Dendritic cell treated with granulocyte-macrophage colony-stimulating factor and Interleukin-4, amounts not matched to agents 40 ng/mL and 50 ng/mL, for 4 days (primary cell): Measurements from ENCODE around the gene HMGCL.

Experiments used
- H3K27ac Mint-ChIP-seq: one replicate; pipeline ENCODE4 v1.8.0; 2022; ENCODE audit warnings: mild to moderate bottlenecking, mixed read lengths
- H3K27me3 Mint-ChIP-seq: one replicate; pipeline ENCODE4 v1.8.0; 2022; ENCODE audit warnings: mild to moderate bottlenecking, mixed read lengths
- H3K36me3 Mint-ChIP-seq: one replicate; pipeline ENCODE4 v1.8.0; 2022; ENCODE audit warnings: low read depth, mixed read lengths
- H3K4me1 Mint-ChIP-seq: one replicate; pipeline ENCODE4 v1.8.0; 2022; ENCODE audit warnings: low read depth, mixed read lengths
- H3K4me3 Mint-ChIP-seq: one replicate; pipeline ENCODE4 v1.8.0; 2022; ENCODE audit warnings: mild to moderate bottlenecking, moderate library complexity, mixed read lengths
- H3K9me3 Mint-ChIP-seq: one replicate; pipeline ENCODE4 v1.8.0; 2022; ENCODE audit warnings: mixed read lengths
- intact Hi-C: fragments of 100-400 bp; cut with micrococcal nuclease; formaldehyde crosslinking; loops from one replicate; pipeline ENCODE4 v1.15.0; 2022

Gene HMGCL

DNA sequence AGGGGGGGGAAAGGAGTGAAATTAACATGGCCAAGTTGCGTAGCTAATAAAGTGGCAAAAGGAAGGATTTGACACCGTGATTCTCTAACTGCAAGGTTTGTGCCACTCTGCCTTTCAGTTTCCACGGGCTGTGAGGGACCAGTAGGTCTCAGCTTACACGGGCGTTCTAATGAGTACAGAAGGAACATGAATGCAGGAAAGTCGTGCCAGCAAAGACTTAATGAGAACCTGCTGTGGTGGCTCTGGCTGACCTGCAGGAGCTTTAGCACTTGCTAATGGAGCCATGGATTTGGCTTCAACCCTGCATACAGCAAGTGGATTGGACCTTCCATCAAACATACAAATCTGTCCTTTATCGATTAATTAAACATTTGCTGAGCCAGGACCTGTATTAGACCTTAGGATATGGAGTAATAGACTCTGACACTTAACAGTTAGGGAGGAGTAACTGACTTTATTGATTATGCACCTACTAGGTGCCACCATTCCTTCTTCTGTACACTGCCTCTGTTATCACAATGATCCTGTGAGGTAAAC lies 62.1 kb downstream of the HMGCL start:
- intact Hi-C loops = no loop called here
- no peaks in the 10 kb centered on the region for H3K4me1 Mint-ChIP-seq
- no peaks in the 10 kb centered on the region for H3K9me3 Mint-ChIP-seq
- H3K27ac Mint-ChIP-seq = no peak overlapping the region
- peaks cover 79% of the 10 kb centered on the region for H3K36me3 Mint-ChIP-seq
- no peak overlapping the region for H3K4me3 Mint-ChIP-seq
- no peaks in the 10 kb centered on the region for H3K27me3 Mint-ChIP-seq

DNA sequence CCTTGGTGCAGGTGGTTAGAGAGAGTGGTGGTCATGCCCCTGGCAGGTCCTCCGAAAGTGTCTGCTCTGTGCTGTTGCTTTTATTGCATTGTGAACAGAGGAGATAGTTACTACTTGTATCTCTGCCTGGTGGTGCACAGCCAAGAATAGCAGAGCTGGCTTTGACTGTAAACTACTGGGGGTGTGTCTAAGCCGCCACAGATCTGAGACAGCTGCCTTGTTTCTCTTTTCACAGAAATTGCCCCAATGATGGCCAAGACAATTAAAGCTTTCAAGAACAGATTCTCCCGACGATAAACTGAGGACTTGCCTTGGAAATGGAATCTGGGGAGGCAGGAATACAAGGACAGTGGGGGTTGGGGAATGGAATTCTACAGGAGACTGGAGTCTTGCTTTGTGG lies 66.0 kb downstream of the HMGCL start:
- Mint-ChIP-seq H3K27me3 (no peaks in the 10 kb centered on the region), H3K9me3 (no peaks in the 10 kb centered on the region), H3K4me3 (no peak overlapping the region), H3K27ac (no peak overlapping the region), H3K4me1 (no peaks in the 10 kb centered on the region), H3K36me3 (peaks cover 94% of the 10 kb centered on the region)
- intact Hi-C loops = no loop called here

DNA sequence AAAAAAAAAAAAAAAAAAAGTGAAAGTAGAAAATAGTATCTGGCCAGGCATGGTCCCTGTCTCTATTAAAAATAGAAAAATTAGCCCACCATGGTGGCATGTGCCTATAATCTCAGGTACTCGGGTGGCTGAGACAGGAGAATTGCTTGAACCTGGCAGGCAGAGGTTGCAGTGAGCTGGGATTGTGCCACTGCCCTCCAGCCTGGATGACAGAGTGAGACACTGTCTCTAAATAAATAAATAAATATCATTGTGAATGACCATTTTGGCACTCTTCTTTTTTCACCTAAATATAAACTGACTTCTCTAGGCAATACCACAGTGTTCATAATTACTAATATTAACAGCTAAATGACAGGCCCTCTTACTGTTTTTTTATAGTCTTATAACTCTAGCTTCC lies 67.4 kb downstream of the HMGCL start:
- H3K4me3 Mint-ChIP-seq = no peak overlapping the region
- no peaks in the 10 kb centered on the region for H3K27me3 Mint-ChIP-seq
- peaks cover 98% of the 10 kb centered on the region for H3K36me3 Mint-ChIP-seq
- intact Hi-C loops = no loop called here
- H3K27ac Mint-ChIP-seq = no peak overlapping the region
- H3K9me3 Mint-ChIP-seq = no peaks in the 10 kb centered on the region
- H3K4me1 Mint-ChIP-seq = no peaks in the 10 kb centered on the region

- peaks cover 98% of the 10 kb centered on the region for H3K36me3 Mint-ChIP-seq
- H3K4me3 Mint-ChIP-seq = no peak overlapping the region
- H3K27me3 Mint-ChIP-seq = no peaks in the 10 kb centered on the region
- intact Hi-C loops = no loop called here
- no peaks in the 10 kb centered on the region for H3K4me1 Mint-ChIP-seq
- H3K9me3 Mint-ChIP-seq = no peaks in the 10 kb centered on the region
- H3K27ac Mint-ChIP-seq = no peak overlapping the region
These were observed 68.6 kb downstream of the HMGCL start for GRCh38 chr1:23756676-23757075.

DNA sequence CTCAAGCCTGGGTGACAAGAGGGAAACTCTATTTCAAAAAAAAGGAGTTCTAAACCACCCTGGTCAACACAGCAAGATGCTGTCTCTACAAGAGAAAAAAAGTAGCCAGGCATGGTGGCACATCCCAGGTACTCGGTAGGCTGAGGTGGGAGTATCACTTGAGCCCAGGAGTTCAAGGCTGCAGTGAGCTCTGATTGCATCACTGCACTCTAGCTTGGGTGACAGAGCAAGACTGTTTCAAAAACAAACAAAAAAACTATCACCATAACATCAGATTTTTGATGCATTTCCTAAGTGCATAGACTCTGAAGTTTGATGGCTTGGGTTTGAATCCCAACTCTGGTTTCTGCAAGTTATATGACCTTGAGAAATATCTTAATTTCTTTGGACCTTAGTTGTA lies 72.3 kb downstream of the HMGCL start:
- peaks cover 13% of the 10 kb centered on the region for H3K4me1 Mint-ChIP-seq
- no peaks in the 10 kb centered on the region for H3K9me3 Mint-ChIP-seq
- no peaks in the 10 kb centered on the region for H3K27me3 Mint-ChIP-seq
- H3K4me3 Mint-ChIP-seq = no peak overlapping the region
- intact Hi-C loops = loop anchor here (5.0 kb wide), 1 partner anchor 36 kb away; no protein-coding TSS in a partner anchor
- no peak overlapping the region for H3K27ac Mint-ChIP-seq
- peaks cover 91% of the 10 kb centered on the region for H3K36me3 Mint-ChIP-seq
